Stromal cell of bone marrow (primary cell): ENCODE measurements around the gene VEGFB.

Source experiments
- DNase-seq: peaks from one replicate; pipeline ENCODE4 v3.0.0-alpha.2; 2012; ENCODE audit warnings: low read depth

Gene VEGFB

DNA sequence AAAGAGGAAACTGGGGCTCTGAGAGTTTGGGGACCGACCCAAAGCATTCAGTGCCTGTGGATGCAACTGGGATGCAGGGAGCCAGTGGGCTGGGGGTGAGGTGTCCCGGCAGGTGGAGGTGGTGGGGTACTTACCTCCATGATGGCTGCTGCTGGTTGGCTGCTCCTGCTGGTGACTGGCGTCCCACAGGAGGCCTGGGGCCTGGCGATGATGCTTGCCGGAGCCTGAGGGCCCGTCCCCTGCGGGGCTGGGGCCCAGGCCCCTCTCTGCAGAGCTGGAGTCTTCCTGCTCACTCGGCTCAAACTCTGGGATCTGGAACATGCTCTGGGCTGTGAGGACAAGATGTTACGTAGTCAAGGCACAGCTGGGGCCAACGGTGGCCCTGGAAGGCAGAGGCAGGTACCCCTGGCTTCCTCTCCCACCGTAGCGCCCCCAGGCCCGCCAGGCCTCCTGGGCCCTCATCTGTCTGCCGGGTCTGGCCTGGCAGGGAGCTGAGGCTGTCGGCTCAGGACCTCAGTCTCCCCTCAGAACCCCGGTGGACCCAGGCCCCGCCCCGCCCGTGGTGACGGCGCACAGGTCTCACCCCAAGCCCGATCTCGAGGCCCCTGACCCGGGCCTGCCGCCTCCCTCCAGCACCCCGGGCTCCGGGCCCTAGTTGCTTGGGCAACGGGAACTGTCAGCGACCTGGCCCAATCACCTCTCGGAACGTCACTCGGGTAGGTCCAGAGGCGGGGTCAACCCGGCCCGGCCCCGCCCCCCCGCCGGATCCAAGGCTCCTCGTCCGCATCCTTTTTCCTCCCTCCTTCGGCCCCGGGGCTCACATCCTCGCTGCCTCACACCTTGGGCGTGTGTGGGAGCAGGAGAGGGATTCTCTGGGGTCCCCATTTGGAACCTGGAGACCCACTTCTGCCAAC, 49.9 kb downstream of the VEGFB start, which contains the start of gene BAD:
BAD (minus strand) TSS at position 618 of the 914 bp plus-strand sequence; CDS start at position 321, 297 bp downstream.
- DNase-seq: peak; percentile 86

DNA sequence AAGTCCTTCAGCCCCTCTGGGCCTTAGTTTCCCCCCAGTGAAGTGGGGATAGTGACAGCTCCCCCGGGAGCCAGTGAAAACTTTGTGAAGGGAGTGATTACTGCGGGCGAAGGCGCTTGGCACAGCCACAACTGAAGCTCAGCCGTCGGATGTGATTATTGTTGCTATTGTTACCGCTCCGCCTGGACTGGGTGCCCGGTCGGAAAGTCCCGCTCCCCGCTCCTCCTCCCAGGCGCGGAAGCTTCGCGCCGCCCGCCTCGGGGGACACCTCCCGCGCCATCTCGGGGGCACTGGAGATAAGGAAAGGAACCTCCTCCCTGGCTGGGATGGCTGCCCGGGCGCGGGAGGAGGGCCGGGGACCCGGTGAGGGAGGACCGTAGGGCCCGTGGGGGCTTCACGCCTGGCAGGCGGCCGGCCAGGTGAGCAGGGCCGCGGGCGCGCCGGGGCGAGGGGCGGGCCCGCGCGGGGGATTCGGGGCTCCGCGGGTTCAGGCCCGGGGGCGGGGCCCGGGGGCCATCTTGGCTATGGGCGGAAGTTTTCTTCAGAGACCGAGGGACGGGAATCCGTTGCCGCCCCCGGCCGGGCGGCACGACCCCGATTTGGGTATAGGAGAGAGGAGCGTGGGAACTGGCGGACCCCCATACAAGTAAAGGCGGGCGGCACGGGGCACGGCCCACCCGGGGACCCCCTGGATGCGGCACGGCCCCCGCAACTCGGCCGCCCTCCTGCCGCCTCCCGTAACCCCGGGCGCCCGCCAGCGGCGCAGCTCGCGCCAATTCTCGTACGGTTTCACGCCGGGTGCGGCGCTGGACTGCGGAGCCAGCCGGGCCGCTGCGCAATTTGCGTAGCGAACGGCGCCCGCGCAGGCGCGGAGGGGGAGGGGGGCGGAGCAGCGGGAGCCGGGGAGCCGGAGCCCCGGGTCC, 50.8 kb downstream of the VEGFB start, which contains the start of gene GPR137:
GPR137 (plus strand) TSS at position 887 of the 923 bp plus-strand sequence. CDS start 677 bp downstream, outside the sequence.
- peak; percentile 46 for DNase-seq

DNA sequence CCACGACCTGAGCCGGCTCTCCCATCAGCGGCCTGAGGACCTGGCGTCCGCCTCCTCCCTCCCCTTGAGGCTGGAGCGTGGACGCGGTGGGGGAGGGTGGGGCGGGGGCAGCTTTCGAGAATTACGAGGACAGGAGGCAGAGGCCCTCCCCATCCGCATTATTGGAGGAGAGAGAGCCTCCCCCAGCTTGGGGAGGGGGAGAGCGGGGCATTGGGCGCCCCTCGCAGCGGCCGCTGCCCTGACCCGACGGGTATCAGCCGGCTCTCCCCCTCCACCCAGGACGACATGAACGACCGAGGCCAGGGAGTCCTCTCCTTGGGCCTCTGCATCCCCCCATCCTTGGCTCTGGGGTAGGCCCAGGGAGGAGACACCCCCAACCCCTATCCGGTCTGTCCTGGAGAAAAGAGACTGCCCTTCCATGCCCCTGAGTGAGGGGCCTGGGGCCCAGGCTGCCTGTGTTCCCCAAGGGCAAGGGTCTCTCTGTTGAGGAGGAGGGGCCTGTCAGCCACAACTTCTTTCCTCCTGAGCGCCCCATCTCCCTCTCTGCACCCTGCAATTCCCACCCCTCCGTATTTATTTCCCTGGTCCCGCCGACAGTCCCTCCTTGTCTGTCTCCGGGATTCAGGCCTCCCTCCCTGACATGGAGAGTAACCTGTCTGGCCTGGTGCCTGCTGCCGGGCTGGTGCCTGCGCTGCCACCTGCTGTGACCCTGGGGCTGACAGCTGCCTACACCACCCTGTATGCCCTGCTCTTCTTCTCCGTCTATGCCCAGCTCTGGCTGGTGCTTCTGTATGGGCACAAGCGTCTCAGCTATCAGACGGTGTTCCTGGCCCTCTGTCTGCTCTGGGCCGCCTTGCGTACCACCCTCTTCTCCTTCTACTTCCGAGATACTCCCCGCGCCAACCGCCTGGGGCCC, 51.8 kb downstream of the VEGFB start:
- no peak for DNase-seq

DNA sequence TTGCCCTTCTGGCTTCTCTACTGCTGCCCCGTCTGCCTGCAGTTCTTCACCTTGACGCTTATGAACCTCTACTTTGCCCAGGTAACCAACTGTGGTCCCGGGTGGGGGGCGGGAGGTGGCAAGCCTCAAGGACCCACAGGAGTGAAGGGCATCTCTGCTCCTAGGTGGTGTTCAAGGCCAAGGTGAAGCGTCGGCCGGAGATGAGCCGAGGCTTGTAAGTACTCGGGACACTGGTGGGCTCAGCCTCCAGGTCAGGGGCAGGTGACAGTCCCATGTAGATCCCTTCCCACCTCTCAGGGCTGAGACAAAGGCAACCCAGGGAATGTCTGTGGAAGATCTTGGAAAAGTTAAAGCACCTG, 52.4 kb downstream of the VEGFB start:
- DNase-seq: no peak

DNA sequence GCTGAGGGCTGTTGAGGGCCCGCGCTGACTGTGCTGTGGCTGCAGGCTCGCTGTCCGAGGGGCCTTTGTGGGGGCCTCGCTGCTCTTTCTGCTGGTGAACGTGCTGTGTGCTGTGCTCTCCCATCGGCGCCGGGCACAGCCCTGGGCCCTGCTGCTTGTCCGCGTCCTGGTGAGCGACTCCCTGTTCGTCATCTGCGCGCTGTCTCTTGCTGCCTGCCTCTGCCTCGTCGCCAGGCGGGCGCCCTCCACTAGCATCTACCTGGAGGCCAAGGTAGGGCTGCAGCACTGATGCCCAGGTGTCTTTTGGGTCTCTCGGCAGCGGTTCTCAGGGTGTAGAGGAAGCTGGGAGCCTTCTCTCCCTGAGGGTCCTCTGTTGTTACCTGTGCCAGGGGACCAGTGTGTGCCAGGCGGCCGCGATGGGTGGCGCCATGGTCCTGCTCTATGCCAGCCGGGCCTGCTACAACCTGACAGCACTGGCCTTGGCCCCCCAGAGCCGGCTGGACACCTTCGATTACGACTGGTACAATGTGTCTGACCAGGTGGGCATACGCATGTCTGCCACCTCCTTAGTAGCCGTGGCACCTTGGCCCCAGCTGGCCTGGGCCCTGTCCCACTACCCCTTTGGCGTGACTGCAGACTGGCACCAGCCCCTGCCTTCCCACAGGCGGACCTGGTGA, 53.4 kb downstream of the VEGFB start:
- no peak for DNase-seq

DNA sequence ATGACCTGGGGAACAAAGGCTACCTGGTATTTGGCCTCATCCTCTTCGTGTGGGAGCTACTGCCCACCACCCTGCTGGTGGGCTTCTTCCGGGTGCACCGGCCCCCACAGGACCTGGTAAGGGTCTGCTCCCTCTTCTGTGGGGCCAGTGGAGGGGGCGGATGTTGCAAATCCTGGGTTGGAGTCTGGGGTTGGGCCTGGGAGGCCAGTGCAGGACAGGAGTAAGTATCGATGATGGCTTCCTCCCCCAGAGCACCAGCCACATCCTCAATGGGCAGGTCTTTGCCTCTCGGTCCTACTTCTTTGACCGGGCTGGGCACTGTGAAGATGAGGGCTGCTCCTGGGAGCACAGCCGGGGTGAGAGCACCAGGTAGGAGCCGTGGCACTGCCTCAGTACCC, 54.0 kb downstream of the VEGFB start:
- DNase-seq: no peak
